GM19395 (cell line): ENCODE data around the gene TROAP.
A peak's percentile ranks its signal among the peaks of the same experiment; 100 is the strongest.
"Not testable (repeated sequence)": the region's sequence is repeated elsewhere in the genome, so short reads cannot be mapped to it uniquely, and the experiment has no call there.

ENCODE experiments used
- ATAC-seq: cut with Tn5 transposase; IDR thresholded peaks from one replicate; pipeline ENCODE4 v1.9.1; 2021; ENCODE audit warnings: mild to moderate bottlenecking, moderate library complexity; ENCODE audit not compliant: unreplicated experiment

TROAP gene, protein sequence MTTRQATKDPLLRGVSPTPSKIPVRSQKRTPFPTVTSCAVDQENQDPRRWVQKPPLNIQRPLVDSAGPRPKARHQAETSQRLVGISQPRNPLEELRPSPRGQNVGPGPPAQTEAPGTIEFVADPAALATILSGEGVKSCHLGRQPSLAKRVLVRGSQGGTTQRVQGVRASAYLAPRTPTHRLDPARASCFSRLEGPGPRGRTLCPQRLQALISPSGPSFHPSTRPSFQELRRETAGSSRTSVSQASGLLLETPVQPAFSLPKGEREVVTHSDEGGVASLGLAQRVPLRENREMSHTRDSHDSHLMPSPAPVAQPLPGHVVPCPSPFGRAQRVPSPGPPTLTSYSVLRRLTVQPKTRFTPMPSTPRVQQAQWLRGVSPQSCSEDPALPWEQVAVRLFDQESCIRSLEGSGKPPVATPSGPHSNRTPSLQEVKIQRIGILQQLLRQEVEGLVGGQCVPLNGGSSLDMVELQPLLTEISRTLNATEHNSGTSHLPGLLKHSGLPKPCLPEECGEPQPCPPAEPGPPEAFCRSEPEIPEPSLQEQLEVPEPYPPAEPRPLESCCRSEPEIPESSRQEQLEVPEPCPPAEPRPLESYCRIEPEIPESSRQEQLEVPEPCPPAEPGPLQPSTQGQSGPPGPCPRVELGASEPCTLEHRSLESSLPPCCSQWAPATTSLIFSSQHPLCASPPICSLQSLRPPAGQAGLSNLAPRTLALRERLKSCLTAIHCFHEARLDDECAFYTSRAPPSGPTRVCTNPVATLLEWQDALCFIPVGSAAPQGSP

DNA sequence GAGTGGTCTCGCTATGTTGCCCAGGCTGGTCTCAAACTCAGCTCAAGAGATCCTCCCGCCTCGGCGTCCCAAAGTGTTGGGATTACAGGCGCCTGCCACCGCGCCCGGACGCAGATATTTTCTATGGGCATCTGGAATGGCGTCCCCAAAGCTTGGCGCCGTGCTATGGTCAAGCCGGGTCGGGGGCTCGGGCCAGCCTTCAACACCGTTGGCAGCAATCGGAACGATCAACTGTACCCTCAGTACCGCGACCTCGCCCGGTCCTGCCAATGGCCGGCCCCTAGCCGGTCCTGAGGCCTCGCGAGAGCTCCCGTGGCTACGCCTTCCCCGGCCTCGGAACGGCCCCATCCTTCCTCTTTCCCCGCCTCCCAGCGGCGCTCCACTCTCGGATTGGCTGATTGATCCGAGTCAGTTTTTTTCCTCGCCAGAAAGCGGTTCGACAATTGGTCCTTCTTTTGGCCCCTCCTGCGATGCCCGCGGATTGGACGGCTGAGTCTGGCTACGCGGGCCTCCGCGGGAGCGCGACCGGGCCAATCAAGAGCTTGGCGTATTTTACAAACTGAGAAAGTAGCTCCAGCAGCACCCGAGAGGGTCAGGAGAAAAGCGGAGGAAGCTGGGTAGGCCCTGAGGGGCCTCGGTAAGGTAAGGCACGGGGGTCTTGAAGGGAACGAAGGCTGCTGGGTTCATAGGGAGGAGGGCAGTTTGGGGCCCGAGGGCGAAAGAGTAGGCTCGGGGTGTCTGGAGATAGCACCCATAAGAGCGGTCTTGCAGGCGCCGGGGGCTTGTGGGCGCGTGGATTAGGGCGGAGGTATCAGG, at the start of gene TROAP:
Gene TROAP, plus strand, starts transcription at position 548 of the 816 bp plus-strand sequence. CDS start 354 bp downstream, outside the sequence.
- peak; percentile 96 for ATAC-seq

DNA sequence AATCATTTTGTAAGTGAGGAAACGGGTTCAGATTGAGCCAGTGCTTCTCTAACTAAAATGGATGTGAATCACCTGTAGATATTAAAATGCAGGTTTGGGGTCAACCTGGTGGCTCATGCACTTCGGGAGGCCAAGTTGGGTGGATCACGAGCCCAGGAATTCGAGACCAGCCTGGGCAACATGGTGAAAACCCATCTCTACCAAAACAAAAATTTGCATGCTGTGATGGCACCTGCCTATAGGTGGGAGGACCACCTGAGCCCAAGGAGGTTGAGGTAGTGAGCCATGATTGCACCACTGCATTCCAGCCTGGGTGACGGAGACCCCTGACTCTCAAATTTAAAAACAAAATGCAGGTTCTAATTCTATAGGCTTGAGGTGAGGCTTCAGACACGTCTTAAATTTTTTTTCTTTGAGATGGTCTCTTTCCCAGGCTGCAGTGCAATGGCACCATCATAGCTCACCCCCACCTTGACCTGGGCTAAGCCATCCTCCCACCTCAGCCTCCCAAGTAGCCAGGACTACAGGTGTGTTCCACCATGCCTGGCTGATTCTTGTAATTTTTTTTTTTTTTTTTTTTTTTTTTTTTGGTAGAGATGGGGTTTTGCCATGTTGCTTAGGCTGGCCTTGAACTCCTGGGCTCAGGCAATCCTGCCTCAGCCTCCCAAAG, 49.2 kb upstream of the TROAP start:
- ATAC-seq: no peak

DNA sequence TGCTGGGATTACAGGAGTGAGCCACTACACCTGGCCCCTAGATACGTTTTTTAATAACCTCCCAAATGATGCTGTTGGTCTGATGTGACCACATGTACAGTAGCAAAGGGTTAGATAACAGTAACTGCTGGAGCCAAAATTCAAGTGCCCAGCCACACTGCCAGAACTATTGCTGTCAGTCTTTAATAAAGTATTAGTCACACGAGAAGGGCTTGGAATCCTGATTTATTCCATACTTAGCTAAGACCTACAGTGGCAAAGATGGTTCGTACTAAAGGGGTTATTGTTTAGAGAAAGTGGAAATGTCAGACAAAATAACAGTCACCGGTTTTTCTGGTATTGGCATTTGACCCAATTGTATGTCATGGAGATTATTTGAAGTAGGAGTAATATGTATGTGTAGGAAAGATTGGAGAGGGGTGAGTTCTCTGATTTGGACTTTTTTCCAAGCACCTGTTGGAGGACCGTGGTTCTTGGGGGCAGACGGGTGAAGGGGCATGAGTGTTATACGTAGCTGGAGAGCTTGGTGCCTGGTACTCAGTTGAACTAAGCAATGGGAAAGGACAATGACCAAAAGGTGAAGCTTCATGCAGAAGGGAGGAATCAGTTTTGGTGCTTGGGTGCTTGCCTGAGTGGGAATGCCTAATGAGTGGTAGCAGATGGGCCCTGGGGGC, 48.5 kb upstream of the TROAP start:
- no peak for ATAC-seq

DNA sequence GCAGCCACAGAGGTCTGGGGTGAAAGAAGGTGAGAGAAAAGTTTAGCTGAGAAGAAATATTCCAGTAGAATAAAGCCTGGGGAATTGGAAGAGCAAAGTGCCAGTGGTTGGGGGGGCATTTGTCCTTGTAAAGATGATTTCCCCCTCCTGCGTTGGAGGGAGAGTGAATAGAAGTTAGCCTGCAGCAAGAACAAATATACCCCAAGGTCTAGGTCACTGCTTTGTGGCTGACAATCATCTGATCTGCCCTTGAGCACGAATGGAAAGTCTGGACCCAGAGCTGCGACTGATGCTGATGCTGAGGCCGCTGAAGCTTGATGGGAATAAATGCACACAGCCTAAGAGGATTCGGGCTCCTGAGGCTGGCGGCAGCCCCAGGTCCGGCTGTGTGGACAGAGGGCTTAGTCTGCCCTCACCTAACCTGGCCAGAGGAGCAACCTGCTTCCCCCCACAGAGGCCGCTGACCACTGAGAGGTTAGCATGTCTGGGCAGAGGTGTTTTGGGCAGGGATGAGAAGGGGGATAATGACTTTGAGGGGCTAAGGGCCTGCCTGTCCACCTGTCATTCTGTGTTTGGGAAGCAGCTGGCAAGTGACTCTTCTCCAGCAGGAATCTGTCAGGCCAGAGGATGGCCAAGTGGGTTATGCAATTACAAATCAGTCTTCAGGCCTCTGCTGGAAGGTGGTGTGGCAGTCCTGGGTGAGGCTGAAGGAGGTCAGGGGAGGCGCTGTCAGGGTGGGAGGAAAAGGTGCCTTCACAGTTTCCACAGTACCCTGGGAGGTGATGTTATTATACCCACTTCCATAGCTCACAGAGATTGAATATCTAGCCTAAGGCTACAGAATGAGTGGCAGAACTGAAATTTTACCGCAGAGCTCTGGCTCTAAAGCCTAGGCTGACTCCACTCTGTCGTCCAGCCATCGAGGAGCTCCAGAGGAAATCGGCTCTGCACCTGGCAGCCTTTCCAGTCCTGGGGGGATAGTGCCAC, 46.5 kb upstream of the TROAP start:
- ATAC-seq: no peak

DNA sequence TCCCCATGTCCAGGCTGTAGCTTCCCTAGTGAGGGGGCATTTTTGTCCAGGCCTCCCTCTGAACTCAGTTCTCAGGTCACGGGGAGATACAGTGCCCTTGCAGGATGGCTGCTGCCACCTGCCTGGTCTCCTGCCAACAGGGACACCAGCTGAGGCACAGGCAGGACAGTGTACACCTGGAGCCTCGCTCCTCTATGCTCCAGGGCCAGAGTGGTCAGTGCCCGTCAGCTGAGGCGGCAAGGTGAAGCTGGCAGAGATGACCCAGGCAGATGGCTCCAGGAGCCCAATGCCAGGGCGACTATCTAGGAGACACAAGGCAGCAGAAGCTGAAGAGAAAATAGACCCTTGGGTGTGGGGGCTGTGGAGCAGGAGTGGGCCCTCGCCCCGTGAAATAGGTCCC, 45.6 kb upstream of the TROAP start:
- no peak for ATAC-seq

DNA sequence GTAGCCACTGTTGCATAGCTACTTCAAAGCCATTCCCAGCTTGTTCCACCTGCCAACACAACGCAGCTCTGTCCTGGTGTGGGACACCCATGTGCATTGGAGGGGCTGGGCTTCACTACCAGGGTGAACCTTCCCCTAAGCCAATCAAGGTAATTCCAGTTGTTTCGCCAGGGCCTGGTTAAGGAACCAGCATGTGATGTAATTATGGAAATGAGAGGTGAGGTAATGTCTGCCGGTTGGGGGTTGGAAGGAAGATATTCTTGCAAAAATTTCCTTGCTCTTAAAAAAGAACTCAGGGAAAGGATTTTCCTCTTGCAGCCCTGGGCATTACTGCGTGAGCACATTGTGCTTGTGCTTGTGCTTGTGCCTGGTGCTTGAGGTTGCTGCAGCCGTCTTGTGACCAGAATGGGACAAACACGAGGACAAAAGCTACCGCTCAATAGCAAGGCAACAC, 43.3 kb upstream of the TROAP start:
- ATAC-seq: no peak

DNA sequence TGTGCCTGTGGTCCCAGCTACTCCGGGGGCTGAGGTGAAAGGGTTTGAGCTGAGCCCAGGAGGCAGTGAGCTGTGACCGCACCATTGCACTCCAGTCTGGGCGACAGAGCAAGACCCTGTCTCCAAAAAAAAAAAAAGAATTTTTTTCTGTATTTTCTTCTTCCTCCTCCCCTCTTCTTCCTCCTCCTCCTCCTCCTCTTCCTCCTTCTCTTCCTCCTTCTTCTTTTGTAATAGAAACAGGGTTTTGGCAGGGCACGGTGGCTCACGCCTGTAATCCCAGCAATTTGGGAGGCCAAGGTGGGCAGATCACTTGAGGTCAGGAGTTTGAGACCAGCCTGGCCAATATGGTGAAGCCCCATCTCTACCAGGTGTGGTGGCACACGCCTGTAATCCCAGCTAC, 42.5 kb upstream of the TROAP start:
- not testable (repeated sequence) for ATAC-seq

DNA sequence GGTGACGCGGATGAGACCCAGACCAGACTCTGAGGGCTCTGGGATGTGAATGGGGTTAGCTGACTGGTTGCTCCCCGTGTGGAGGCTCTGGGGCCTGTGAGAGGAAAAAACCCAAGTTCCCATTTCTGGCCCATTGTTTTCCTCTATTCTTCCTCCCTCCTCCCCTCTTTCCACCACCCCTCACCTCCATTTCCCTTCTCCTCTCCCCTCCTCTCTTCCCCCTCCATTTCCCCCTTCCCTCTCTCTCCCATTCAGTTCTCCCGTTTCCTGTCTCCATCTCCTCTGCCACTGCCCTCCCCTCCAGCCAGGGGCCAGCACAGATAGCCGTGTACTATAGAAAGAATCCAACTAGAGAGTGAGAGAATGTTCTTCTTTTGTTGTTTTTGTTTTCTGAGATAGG, 40.8 kb upstream of the TROAP start:
- ATAC-seq: no peak

DNA sequence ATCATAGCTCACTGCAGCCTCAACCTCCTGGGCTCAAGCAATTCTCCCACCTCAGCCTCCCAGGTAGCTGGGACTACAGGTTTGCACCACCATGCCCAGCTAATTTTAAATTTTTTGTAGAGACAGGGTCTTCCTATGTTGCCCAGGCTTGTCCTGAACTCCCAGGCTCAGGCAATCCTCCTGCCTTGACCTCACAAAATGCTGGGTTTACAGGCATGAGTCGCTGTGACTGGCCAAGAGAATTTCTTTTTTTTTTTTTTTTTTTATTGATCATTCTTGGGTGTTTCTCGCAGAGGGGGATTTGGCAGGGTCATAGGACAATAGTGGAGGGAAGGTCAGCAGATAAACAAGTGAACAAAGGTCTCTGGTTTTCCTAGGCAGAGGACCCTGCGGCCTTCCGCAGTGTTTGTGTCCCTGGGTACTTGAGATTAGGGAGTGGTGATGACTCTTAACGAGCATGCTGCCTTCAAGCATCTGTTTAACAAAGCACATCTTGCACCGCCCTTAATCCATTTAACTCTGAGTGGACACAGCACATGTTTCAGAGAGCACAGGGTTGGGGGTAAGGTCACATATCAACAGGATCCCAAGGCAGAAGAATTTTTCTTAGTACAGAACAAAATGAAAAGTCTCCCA, 40.2 kb upstream of the TROAP start:
- ATAC-seq: not testable (repeated sequence)

DNA sequence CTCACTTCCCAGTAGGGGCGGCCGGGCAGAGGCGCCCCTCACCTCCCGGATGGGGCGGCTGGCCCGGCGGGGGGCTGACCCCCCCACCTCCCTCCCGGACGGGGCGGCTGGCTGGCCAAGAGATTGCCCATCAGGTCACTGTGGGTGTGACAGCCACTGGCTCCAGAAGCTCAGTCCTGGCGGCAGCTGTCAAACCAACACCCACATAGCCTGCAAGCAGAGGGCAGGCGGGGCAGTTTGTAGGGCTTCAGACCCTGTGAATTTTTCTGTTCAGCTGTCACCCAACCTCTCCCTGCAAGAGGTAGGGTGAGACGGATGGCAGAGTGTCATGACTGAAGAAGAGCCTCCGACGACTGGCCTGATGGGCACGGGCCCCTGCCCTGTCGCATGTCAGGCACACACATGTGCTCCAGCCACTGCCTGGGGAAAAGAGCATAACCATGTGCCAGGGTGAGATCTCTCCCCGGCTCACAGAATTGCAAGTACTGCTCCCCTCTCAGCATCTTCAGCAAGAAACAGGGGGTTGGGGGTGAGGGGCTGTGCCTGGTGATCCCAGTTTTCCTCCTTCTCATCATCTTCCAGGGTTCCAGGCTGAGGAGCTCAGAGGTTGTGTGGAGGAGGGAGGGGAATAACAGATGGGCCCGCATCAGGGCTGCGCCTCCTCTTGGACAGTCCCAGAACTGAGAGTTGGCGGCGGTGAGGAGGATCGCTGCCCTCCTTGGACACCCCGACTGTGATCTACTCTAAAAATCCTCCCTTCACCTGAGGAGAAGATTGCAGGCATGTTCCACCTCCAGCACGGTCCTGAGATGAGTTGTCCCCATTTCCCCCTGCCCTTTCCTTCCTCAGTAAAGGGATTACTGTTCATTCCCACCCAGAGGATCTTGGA, 39.3 kb upstream of the TROAP start:
- no peak for ATAC-seq

DNA sequence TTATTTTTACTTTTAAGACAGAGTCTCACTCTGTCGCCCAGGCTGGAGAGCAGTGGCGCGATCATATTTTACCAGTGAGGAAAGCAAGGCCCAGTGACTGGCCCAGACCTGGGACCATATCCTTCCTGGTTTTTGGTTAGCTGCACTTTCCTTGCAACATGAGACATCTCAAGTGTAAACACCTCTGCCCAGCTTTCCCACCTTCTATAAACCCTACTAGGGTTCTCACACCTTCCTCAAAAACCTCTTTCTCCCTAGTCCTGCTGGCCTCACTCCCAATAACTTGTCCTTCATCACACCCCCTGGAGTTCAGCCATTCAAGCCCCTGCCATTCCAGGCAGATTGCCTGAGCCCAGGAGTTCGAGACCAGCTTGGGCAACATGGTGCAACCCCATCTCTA, 38.4 kb upstream of the TROAP start:
- ATAC-seq: no peak

DNA sequence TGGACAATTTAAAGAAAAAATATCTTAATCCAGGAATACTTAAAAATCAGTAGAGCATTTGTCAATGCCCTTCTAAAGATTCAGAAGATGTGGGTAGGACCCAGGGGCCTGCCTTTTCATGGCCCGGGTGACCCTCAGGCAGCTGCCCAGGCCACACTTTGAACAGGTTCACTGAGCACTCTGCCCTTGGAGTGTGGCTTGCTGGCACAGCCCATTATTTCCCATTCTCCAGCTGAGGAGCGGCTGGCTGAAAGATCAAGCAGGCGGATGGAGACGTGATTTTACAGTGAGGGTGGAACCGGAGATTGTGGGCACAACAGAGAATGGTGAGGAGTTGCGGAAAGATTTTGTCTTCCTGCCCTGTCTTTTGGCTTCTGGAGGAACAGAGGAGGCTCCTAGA, 35.2 kb upstream of the TROAP start:
- ATAC-seq: no peak

DNA sequence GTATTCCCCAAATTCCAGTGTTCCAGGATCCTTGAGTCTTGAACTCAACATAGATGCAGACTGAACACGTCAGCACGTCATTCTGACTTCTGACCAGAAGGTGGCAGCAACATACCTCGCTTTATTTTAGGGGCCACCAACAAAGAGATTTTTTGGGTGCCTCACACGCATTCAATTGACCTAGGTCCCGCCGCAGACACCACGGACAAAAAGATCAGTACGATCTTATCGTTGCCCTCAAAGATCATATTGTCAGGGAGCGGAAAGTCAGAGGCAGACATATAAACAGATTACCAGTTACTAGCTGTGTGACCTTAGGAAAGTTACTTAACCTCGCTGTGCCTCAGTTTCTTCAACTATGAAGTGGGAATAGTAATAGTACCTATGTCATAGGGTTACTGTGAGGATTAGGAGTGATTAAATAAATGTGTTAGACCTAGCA, 34.6 kb upstream of the TROAP start:
- ATAC-seq: no peak

DNA sequence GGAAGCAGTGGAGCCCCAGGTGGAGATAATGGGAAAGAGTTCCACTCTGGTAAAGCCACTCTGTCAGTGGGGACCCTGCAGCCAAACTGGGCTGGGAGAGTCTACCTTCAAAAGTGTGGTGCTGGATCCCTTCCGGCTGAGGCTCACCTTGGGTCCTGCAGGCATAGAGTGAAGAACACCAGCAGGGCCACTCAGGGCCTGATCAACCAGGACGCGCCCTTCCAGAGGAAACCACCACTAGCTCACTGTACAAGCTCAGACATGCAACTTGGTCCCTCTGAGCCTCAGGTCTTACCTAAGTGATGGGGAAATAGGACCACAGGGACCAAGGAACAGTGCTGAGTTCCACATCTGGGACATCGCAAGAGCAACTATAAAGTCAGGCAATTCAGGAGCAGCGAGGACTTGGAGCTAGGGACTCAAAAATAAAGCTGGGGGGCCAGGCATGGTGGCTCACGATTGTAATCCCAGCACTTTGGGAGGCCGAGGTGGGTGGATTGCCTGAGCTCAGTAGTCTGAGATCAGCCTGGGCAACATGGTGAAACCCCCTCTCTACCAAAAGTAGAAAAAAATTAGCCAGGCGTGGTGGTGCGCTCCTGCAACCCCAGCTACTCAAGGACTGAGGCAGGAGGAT, 34.0 kb upstream of the TROAP start:
- no peak for ATAC-seq

DNA sequence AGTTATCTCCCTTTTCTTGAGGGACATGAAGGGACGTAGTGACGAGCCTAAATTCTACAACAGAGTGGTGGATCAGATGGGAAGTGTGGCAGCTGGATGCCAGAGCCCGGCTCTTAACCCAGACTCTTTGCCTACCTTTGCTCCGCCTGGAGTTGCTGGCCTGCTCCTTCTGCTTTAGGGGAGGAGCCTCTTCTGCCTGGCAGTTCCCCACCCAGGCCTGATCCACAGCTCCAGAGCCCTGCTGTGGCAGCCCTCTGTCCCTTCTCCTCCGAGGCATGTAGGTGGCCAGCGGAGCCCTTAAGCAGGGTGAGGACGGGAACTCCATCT, 30.4 kb upstream of the TROAP start:
- ATAC-seq: no peak

DNA sequence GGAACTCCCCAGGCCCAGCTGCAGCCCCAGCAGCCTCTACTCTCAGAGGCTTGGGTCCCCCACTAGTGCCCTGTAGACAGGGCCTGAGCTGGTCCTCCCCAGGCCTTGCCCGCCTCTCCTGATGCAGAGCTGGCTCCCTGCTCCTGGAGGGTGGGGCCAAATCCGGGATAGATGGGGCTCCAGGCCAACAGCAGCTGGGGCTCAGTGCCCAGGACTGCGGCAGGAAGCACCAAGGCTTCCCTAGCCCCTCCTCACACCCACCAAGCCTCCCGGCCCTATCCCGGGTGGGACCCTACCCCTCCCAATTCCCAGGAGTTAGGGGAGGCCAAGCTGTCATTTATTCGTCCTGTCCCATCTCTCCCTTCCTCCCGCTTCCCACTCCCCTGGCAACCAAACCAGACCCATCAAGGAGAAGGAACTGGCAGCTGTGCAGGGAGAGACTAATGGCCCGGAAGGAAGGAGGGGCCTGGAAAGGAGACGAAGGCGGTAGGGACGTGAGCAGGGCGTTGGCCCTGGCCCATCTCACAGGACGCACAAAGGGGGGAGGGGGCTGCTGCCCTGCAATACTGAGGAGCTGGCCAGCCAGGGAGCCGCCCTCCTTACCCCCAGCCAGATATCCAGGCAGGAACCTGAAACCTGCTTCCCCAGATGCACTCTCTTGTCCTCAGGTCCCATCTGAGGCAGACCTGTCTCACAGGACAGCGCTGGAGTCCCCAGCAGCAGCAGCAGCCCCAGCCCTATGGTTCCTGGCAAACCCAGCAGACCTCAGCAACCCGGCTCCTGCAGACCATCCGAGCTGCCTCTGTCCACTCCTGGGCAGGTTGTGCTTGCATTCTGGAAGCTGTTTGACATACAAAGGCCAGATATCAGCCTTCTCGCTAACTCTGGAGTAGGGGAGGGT, 29.7 kb upstream of the TROAP start:
- no peak for ATAC-seq
